CD4-positive, alpha-beta T cell treated with Interleukin-6 for 4 hours (primary cell): ENCODE measurements around the gene SMTNL1.

Experiments
- DNase-seq: peaks from one replicate; pipeline ENCODE4 v3.0.0-alpha.2; 2020; ENCODE audit warnings: mixed read lengths

SMTNL1 gene

DNA sequence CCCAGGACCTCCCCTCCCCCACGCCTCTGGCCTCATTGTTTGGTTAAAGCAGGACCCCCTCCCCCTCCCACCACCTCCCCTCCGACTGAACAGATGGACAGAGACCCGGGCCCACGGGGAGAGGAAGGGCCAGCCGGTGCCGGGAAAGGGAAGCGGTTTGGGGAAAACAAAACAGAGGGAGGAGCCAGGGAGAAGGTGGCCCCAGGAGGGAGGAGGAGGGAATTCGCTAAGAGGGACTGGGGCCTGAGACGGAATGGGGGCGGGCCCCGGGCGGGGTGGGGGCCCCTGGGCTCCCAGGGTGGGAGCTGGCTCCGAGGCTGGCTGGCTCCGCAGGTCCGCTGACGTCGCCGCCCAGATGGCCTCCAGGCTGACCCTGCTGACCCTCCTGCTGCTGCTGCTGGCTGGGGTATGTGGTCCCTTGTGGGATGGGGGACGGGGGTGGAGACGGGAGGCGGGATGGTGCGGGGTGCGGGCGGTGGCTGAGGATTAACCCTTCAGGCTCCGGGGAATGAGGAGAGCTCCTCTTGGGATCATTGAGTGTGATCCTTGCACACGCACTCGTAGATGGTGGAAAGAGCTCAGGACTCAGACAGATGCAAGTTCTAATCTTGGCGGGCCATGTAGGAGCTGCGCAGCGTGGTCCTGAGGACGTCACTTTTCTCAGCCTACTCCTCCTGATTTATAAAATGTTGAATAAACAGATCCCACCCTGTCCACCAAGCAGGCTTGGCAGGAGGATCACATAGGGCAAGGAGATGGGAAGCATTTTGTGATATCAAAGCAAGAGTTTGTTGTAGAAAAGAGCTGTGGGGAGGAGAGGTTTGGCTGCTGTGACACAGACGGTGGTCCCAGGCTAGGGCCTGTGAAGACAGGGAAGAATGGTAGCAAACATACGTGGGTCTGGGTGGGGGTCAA lies 60.8 kb downstream of the SMTNL1 start:
- DNase-seq = no peak

DNA sequence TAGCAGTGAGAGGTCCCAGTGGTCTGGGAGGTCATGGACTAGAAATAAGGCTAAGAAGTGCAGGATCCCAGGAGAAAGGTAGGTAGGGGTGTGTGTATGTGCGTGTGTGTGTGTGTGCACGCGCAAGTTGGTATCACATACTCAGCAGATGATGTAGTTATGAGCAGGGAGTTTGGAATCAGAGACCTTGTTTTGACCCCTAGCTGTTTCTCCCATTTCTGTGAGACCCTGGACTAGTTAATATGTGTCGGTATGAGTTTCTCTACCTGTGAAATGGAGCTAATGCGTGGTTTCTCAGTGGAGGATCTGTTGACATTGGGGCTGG lies 61.4 kb downstream of the SMTNL1 start:
- no peak for DNase-seq

DNA sequence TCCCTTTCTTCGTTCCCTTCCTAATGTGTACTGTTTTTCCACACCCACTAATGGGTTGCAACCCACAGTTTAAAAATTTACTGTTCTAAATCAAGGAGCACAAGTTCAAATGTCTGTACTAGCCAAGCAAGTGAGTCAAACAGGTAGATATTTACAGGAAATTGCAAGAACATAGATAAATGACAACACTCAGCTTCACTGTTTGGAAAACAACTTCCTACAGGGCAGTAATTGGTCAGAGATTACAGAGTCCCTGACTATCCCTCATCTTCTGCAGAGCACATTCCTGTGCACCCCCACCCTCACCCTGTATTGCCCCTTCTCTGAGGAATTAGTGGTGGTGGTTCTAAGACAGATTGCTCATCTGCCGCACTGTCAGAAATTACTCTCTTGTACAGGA lies 62.0 kb downstream of the SMTNL1 start:
- DNase-seq = no peak
